Activated CD4-positive, alpha-beta T cell treated with anti-CD3 and anti-CD28 coated beads, Interleukin-2, amount 10 ng/mL, durations not matched to agents 7 days and 5 days (primary cell): ENCODE measurements around the gene MAP7D2. TPM values are rescaled to one million over a fixed set of nuclear protein-coding genes. Genes with fewer than 3 reads are reported as not detected.

Source experiments
- CTCF ChIA-PET: fragments of 350-600 bp; sonication (Branson Sonifier 250); formaldehyde crosslinking; loops from one replicate; lab custom pipeline; 2021; ENCODE audit warnings: antibody characterized with exemption; lab: Charles Lee
- POLR2A ChIA-PET: fragments of 350-600 bp; sonication (Branson Sonifier 250); formaldehyde crosslinking; loops from one replicate; lab custom pipeline; 2021; ENCODE audit warnings: antibody characterized with exemption; lab: Charles Lee
- DNase-seq: peaks from one replicate; pipeline ENCODE4 v3.0.0-alpha.2; 2020
- H3K27ac Mint-ChIP-seq: one replicate; pipeline ENCODE4 v1.8.0; 2021; ENCODE audit warnings: mild to moderate bottlenecking, moderate library complexity, mixed read lengths
- H3K27me3 Mint-ChIP-seq: one replicate; pipeline ENCODE4 v1.8.0; 2021; ENCODE audit warnings: mixed read lengths
- H3K36me3 Mint-ChIP-seq: one replicate; pipeline ENCODE4 v1.8.0; 2021; ENCODE audit warnings: low read depth, mixed read lengths
- H3K4me1 Mint-ChIP-seq: one replicate; pipeline ENCODE4 v1.8.0; 2021; ENCODE audit warnings: mixed read lengths
- H3K4me3 Mint-ChIP-seq: one replicate; pipeline ENCODE4 v1.8.0; 2021; ENCODE audit warnings: mild to moderate bottlenecking, moderate library complexity, mixed read lengths
- H3K9me3 Mint-ChIP-seq: one replicate; pipeline ENCODE4 v1.8.0; 2021; ENCODE audit warnings: mixed read lengths
- microRNA-seq: library from miRNA; unstranded; fragments of <30 nt; microRNA quantifications from one replicate; pipeline ENCODE4 v1.2.0, GENCODE V29; 2021; ENCODE audit warnings: borderline microRNAs expressed, borderline replicate concordance
- total RNA-seq, 2 experiments: library from RNA; stranded (reverse); gene quantifications; one replicate each; pipeline ENCODE4 v1.2.3, GENCODE V29; 2021

The MAP7D2 gene
- total RNA-seq, 2 experiments from 2014 or later: 0.12 to 0.21 TPM

- CTCF ChIA-PET: no interaction called here
- H3K27ac Mint-ChIP-seq: no peak overlapping the region
- H3K27me3 Mint-ChIP-seq: no peaks in the 10 kb centered on the region
- no peak overlapping the region for H3K4me3 Mint-ChIP-seq
- no peak for DNase-seq
- POLR2A ChIA-PET: no interaction called here
- peaks cover 7% of the 10 kb centered on the region for H3K9me3 Mint-ChIP-seq
- peaks cover 14% of the 10 kb centered on the region for H3K36me3 Mint-ChIP-seq
- peaks cover 7% of the 10 kb centered on the region for H3K4me1 Mint-ChIP-seq
Observed at GRCh38 chrX:19975845-19976244, 140.9 kb downstream of the MAP7D2 start.

GRCh38 chrX:19972984-19973383 is 143.7 kb downstream of the MAP7D2 start:
- no peak for DNase-seq
- Mint-ChIP-seq H3K9me3 (peaks cover 3% of the 10 kb centered on the region), H3K4me1 (peaks cover 4% of the 10 kb centered on the region), H3K4me3 (no peak overlapping the region), H3K27ac (no peak overlapping the region), H3K36me3 (peaks cover 9% of the 10 kb centered on the region), H3K27me3 (no peaks in the 10 kb centered on the region)
- POLR2A ChIA-PET: no interaction called here
- CTCF ChIA-PET: no interaction called here

- no peak for DNase-seq
- Mint-ChIP-seq H3K4me3 (no peak overlapping the region), H3K27ac (no peak overlapping the region), H3K27me3 (no peaks in the 10 kb centered on the region), H3K4me1 (peaks cover 11% of the 10 kb centered on the region), H3K9me3 (no peaks in the 10 kb centered on the region), H3K36me3 (peaks cover 20% of the 10 kb centered on the region)
- CTCF ChIA-PET: no interaction called here
- POLR2A ChIA-PET: no interaction called here
Observed at GRCh38 chrX:19968276-19968675, 148.4 kb downstream of the MAP7D2 start.

- no peak overlapping the region for H3K27ac Mint-ChIP-seq
- no peak overlapping the region for H3K4me3 Mint-ChIP-seq
- CTCF ChIA-PET: interaction anchor here (1.1 kb wide), 1 partner anchor 17 kb away, joined by 4 read pairs; no protein-coding TSS in a partner anchor
Observed at GRCh38 chrX:19966056-19966455, 150.7 kb downstream of the MAP7D2 start.

GRCh38 chrX:19964017-19964710 is 152.5 kb downstream of the MAP7D2 start:
- Mint-ChIP-seq H3K27ac (no peak overlapping the region), H3K36me3 (peaks cover 24% of the 10 kb centered on the region), H3K4me1 (peaks cover 11% of the 10 kb centered on the region), H3K4me3 (no peak overlapping the region), H3K27me3 (no peaks in the 10 kb centered on the region), H3K9me3 (no peaks in the 10 kb centered on the region)
- ChIA-PET CTCF (interaction anchor here (1.2 kb wide), 1 partner anchor 27 kb away, joined by 3 read pairs; no protein-coding TSS in a partner anchor), POLR2A (no interaction called here)
- DNase-seq: peak; percentile 19

More at GRCh38 chrX:19966056-19966455, 150.7 kb downstream of the MAP7D2 start:
- peaks cover 11% of the 10 kb centered on the region for H3K4me1 Mint-ChIP-seq
- H3K27me3 Mint-ChIP-seq: no peaks in the 10 kb centered on the region
- POLR2A ChIA-PET: no interaction called here
- H3K9me3 Mint-ChIP-seq: no peaks in the 10 kb centered on the region
- peaks cover 22% of the 10 kb centered on the region for H3K36me3 Mint-ChIP-seq
- DNase-seq: no peak

- Mint-ChIP-seq H3K36me3 (peaks cover 16% of the 10 kb centered on the region), H3K9me3 (no peaks in the 10 kb centered on the region), H3K4me1 (peaks cover 7% of the 10 kb centered on the region), H3K27me3 (no peaks in the 10 kb centered on the region), H3K27ac (no peak overlapping the region), H3K4me3 (no peak overlapping the region)
- DNase-seq: no peak
- CTCF ChIA-PET: no interaction called here
- POLR2A ChIA-PET: no interaction called here
Observed at GRCh38 chrX:19960913-19961312, 155.8 kb downstream of the MAP7D2 start.

GRCh38 chrX:19958552-19959486 is 157.9 kb downstream of the MAP7D2 start:
- Mint-ChIP-seq H3K27me3 (no peaks in the 10 kb centered on the region), H3K4me3 (no peak overlapping the region), H3K4me1 (no peaks in the 10 kb centered on the region), H3K36me3 (peaks cover 5% of the 10 kb centered on the region), H3K27ac (no peak overlapping the region), H3K9me3 (no peaks in the 10 kb centered on the region)
- no peak for DNase-seq
- ChIA-PET POLR2A (no interaction called here), CTCF (no interaction called here)

- Mint-ChIP-seq H3K27ac (no peak overlapping the region), H3K4me3 (no peak overlapping the region), H3K4me1 (no peaks in the 10 kb centered on the region), H3K27me3 (no peaks in the 10 kb centered on the region), H3K9me3 (no peaks in the 10 kb centered on the region), H3K36me3 (peaks cover 5% of the 10 kb centered on the region)
- ChIA-PET POLR2A (no interaction called here), CTCF (no interaction called here)
- DNase-seq: no peak
Observed at GRCh38 chrX:19956923-19957322, 159.8 kb downstream of the MAP7D2 start.

Small RNA genes within 50 kb of the gene (microRNA-seq; reads per million reads assigned to microRNA genes)
- 1.3 reads per million for gene MIR23C

Other genes starting within 250 kb of the MAP7D2 start
- gene SH3KBP1, start 229.3 kb downstream of the MAP7D2 start, total RNA-seq: 100 to 1,000 TPM in 1 of 2 experiments, 10 to 100 TPM in 1; 95.6 to 103 TPM
- 1 to 10 TPM; 6.8 to 7.3 TPM for gene BCLAF3, start 125.8 kb downstream of the MAP7D2 start, total RNA-seq
- 10 to 100 TPM; 54.1 to 59.3 TPM for gene EIF1AX, start 24.9 kb upstream of the MAP7D2 start, total RNA-seq
- gene RPS6KA3, start 150.0 kb upstream of the MAP7D2 start, total RNA-seq: 10 to 100 TPM; 70.9 to 76.2 TPM